Retinal pigment epithelial cell (primary cell): ENCODE measurements around the gene LIMK1.

Source experiments
- DNase-seq: peaks from one replicate; pipeline ENCODE4 v3.0.0-alpha.2; 2010; ENCODE audit warnings: low read depth
- H3K4me3 ChIP-seq: 2 replicates; pipeline ENCODE4 v1.5.1; 2011; ENCODE audit warnings: mild to moderate bottlenecking, low read length, control low read depth, moderate library complexity
- TF ChIP-seq, protein P1 (sequence below): conservative IDR thresholded peaks from 2 replicates; pipeline ENCODE4 v1.5.1; 2011; ENCODE audit warnings: low read depth, low read length, control low read depth, inconsistent platforms

The LIMK1 gene

DNA sequence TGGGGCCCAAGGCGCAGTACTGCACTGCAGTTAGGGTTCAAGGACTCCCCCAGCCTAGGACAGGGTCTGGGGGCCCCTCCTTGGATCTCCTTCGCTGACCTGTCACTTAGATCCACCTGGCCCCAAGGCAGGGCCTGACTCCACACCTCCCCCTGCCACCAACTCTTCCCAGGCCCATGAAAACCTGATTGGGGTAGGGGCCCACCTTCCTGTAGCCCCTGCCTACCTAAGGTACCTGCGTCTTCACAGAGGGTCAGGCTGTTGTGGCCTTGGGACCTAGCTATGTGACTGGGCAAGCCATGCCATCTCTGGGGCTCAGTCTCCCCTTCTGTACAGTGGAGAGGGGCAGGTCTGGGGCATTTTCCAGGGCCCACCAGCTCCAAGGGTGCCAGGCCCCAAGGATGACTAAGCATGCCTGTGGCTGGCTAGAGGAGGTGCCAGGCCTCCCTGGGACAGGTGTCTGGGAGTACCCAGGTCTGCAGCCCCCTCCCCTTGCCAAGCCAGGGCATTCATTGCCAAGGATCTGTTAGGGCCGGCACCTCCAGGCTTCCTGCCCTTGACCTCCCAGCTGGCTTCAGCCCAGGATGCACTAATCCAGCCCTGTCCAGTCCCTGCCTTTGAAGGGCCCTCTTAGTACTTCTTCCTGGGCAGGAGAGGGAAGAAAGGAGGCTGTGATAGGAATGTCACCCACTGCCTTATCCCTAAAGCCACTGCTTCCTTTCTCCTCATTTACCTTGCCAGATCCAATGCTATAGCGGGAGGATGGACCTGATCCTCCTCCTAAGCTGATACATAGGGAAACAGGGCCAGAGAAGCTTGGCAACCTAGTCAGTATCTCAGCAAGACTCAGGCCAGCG is 1.3 kb downstream of the LIMK1 start:
- DNase-seq = no peak
- peak overlapping the region; percentile 61 for H3K4me3 ChIP-seq
- TF ChIP-seq, protein P1, sequence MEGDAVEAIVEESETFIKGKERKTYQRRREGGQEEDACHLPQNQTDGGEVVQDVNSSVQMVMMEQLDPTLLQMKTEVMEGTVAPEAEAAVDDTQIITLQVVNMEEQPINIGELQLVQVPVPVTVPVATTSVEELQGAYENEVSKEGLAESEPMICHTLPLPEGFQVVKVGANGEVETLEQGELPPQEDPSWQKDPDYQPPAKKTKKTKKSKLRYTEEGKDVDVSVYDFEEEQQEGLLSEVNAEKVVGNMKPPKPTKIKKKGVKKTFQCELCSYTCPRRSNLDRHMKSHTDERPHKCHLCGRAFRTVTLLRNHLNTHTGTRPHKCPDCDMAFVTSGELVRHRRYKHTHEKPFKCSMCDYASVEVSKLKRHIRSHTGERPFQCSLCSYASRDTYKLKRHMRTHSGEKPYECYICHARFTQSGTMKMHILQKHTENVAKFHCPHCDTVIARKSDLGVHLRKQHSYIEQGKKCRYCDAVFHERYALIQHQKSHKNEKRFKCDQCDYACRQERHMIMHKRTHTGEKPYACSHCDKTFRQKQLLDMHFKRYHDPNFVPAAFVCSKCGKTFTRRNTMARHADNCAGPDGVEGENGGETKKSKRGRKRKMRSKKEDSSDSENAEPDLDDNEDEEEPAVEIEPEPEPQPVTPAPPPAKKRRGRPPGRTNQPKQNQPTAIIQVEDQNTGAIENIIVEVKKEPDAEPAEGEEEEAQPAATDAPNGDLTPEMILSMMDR = no peak

- no peak for DNase-seq
- no peak overlapping the region for H3K4me3 ChIP-seq
- TF ChIP-seq, protein P1 = no peak
These were observed 4.3 kb downstream of the LIMK1 start for GRCh38 chr7:74087791-74088453.

- H3K4me3 ChIP-seq = no peak overlapping the region
- no peak for DNase-seq
These were observed 8.8 kb downstream of the LIMK1 start for GRCh38 chr7:74092321-74092963.

DNA sequence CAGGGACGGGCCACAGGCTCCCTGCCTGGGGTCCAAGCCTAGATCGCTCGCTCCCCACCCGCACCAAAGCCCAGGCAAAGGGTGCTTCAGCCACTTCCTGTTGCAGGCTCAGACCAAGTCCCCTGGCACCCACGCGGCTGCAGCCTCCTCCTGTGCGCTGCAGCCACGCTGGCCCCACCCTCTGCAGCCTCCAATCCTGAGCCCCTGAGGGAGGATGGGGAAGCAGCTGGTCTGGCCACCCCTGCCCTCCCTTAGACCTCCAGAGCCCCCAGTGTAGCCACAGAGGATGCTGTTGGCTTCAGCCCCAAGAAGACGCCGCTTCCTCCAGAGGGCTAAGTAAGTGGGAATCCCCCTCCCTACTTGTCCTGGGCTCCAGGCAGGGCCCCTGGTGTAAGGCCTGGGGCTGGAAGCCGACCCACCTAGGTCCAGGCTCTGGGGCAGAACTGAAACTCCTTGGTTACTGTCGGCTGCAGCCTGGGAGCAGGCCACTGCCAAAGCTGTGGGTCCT is 9.4 kb downstream of the LIMK1 start:
- TF ChIP-seq, protein P1 = no peak
- DNase-seq = no peak
- H3K4me3 ChIP-seq = no peak overlapping the region

More at GRCh38 chr7:74092321-74092963, 8.8 kb downstream of the LIMK1 start:
- TF ChIP-seq, protein P1 = no peak

DNA sequence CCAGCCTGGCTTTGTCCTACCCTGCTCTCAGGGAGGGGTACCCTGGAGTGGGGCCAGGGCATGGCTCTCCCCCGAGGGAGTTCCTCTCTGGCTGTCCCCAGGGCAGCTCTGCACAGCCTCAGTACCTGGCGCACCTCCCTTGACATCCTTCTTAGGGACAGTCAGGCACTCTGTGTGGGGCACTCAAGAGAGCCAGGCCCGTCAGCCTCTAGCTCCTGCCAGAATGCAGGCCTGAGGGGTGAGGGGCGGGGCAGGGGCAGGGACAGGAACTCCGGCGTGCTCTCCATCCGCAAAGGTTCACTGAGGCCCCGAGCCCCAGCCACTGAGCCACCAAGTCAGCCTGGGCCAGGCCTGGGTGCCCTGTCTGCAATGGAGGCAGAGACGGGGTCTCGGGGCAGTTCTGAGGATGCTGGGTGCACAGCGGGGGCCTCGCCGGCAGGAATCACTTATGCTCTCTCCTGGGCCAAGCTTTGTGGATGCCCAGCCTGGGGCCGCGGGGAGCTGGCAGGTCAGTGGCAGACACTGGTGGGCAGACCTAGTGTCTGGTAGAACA is 10.1 kb downstream of the LIMK1 start:
- DNase-seq = no peak
- TF ChIP-seq, protein P1 = no peak
- no peak overlapping the region for H3K4me3 ChIP-seq

- TF ChIP-seq, protein P1 = no peak
- peak; percentile 87 for DNase-seq
- no peak overlapping the region for H3K4me3 ChIP-seq
These were observed 10.9 kb downstream of the LIMK1 start for GRCh38 chr7:74094224-74095101.
